ENCODE data around the gene GLIS2.

DNA sequence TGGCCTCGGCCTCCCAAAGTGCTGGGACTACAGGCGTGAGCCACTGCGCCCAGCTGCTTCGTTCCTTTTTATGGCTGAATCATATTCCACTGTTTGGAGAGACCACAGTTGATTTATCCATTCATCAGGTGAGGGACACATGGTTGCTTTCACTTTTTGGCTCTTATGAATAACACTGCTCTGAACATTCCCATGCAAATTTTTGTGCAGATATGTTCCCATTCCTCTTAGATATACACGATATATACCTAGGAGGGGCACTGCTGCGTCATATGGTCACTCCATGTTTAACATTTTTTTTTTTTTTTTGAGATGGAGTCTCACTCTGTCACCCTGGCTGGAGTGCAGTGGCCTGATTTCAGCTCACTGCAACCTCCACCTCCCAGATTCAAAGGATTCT lies 13.9 kb upstream of the GLIS2 start:
- TF ChIP-seq, protein P1, sequence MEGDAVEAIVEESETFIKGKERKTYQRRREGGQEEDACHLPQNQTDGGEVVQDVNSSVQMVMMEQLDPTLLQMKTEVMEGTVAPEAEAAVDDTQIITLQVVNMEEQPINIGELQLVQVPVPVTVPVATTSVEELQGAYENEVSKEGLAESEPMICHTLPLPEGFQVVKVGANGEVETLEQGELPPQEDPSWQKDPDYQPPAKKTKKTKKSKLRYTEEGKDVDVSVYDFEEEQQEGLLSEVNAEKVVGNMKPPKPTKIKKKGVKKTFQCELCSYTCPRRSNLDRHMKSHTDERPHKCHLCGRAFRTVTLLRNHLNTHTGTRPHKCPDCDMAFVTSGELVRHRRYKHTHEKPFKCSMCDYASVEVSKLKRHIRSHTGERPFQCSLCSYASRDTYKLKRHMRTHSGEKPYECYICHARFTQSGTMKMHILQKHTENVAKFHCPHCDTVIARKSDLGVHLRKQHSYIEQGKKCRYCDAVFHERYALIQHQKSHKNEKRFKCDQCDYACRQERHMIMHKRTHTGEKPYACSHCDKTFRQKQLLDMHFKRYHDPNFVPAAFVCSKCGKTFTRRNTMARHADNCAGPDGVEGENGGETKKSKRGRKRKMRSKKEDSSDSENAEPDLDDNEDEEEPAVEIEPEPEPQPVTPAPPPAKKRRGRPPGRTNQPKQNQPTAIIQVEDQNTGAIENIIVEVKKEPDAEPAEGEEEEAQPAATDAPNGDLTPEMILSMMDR (conservative IDR thresholded peaks at IDR 0.05; ENCODE audit: low read length) = no peak
- no peak for TF ChIP-seq EZH2phosphoT487 (IDR thresholded peaks at IDR 0.05; ENCODE audit: borderline replicate concordance)

All from Loucy (cell line).